Spinal cord (tissue), 10 donors: ENCODE data around the gene PPP1CA. TPM values are rescaled to one million over a fixed set of nuclear protein-coding genes. Genes with fewer than 3 reads are reported as not detected.
A peak's percentile ranks its signal among the peaks of the same experiment; 100 is the strongest.
"Not testable (repeated sequence)": the region's sequence is repeated elsewhere in the genome, so short reads cannot be mapped to it uniquely, and the experiment has no call there.

ENCODE experiments used
- DNase-seq, 6 donors: peaks; one replicate each; pipeline versions ENCODE4 v3.0.0 to v3.0.0-alpha.2; 2013 to 2015; ENCODE audit warnings: low spot score in 6 of 6, low read depth in 4 of 6
- H3K27ac ChIP-seq: one replicate; pipeline ENCODE4 v1.5.1; 2013; ENCODE audit warnings: low read depth, low read length, control low read depth
- H3K27me3 ChIP-seq: one replicate; pipeline ENCODE4 v1.6.1; 2013; ENCODE audit warnings: low read length; ENCODE audit not compliant: control insufficient read depth, insufficient read depth
- H3K36me3 ChIP-seq: one replicate; pipeline ENCODE4 v1.6.1; 2013; ENCODE audit warnings: low read length; ENCODE audit not compliant: control insufficient read depth, insufficient read depth
- H3K4me1 ChIP-seq: one replicate; pipeline ENCODE4 v1.6.1; 2013; ENCODE audit warnings: low read length; ENCODE audit not compliant: control insufficient read depth, insufficient read depth
- H3K4me3 ChIP-seq: one replicate; pipeline ENCODE4 v1.5.1; 2013; ENCODE audit warnings: low read depth, low read length, control low read depth
- H3K9me3 ChIP-seq: one replicate; pipeline ENCODE4 v1.6.1; 2013; ENCODE audit warnings: low read length; ENCODE audit not compliant: control insufficient read depth, insufficient read depth
- WGBS: methylation state at CpG from one replicate; pipeline ENCODE4 v1.1.5; 2013; ENCODE audit warnings: missing lambda C conversion rate; ENCODE audit not compliant: insufficient coverage; 5-methylcytosine and 5-hydroxymethylcytosine counted together
- polyA plus RNA-seq, 2 donors: library from polyadenylated mRNA; unstranded; fragments of 120-200 nt; gene quantifications; one replicate each; pipeline ENCODE4 v1.2.1, GENCODE V29; 2013; ENCODE audit not compliant: insufficient read length in 2 of 2
- total RNA-seq, 2 donors: library from RNA; depleted of rRNA in 1 of 2; stranded (reverse); fragments of 120-200 nt in 1 of 2; fragments of >200 nt in 1 of 2; gene quantifications; one replicate each; pipeline versions ENCODE4 v1.2.3 to v1.2.4, GENCODE V29; 2013 to 2014
- donor health status: healthy.

PPP1CA gene
- total and polyA plus RNA-seq, 4 donors = 81.2 to 130 (median 117) TPM

DNA sequence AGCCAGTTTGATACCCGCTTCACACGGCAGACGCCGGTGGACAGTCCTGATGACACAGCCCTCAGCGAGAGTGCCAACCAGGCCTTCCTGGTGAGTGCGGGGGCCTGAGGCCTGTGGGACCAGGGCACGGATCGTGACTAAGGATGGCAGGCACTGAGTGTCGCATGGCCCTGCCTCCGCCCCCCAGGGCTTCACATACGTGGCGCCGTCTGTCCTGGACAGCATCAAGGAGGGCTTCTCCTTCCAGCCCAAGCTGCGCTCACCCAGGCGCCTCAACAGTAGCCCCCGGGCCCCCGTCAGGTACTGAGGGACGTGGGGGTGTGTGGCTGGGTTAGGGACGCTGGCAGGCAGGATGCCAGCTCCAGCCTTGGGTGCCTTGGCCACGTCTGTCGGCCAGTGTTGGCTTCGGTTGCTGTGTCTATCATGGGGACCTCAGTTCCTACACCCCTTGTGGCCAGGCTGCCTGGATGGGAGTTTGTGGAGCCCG lies 32.8 kb upstream of the PPP1CA start:
- Histone ChIP-seq H3K27ac (no peak overlapping the region), H3K27me3 (no peaks in the 10 kb centered on the region), H3K4me3 (no peak overlapping the region), H3K4me1 (peaks cover 8% of the 10 kb centered on the region), H3K9me3 (no peaks in the 10 kb centered on the region), H3K36me3 (peaks cover 99% of the 10 kb centered on the region)
- no peak for DNase-seq
- 91% methylated on average over 22 of the region's 23 CpGs for WGBS

DNA sequence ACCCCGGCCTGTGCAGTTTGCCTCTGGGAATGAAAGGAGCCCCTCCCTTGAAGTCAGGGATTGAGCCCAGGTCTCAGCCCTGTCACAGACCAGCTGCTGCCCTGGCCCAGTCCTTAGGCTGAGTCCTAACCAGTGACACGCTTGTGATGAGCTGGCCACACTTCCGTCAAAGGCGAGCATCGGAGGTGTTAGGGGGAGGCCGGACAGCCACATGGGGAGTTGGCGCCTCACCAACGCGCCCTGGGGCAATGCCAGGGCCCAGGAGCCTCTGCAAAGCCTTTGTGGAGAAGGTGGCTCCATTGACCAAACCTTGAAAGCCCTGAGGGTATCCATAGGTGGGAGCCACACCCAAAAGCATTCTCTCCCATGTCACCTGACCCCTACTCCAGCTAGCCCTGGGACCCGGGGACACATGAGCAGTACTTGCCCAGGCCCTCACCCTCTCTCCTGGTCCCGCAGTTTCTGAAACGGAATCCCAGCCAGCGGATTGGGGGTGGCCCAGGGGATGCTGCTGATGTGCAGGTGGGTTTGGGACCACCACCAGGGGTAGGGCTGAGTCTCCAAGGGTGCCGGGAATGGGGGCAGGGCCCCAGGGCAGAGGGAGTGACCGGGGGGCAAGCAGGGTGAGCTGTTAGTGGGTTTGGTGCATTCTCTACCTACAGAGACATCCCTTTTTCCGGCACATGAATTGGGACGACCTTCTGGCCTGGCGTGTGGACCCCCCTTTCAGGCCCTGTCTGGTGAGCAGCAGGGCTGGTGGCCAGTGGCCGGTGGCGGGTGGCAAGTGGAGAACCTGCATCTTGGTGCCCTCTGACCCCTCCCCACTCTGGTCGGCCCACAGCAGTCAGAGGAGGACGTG lies 32.1 kb upstream of the PPP1CA start:
- no peak overlapping the region for H3K4me3 ChIP-seq
- H3K27me3 ChIP-seq = no peaks in the 10 kb centered on the region
- DNase-seq = no peak
- H3K36me3 ChIP-seq = peaks cover 97% of the 10 kb centered on the region
- no peaks in the 10 kb centered on the region for H3K9me3 ChIP-seq
- no peak overlapping the region for H3K27ac ChIP-seq
- 89% methylated on average over 16 of the region's 22 CpGs for WGBS
- H3K4me1 ChIP-seq = peaks cover 14% of the 10 kb centered on the region

DNA sequence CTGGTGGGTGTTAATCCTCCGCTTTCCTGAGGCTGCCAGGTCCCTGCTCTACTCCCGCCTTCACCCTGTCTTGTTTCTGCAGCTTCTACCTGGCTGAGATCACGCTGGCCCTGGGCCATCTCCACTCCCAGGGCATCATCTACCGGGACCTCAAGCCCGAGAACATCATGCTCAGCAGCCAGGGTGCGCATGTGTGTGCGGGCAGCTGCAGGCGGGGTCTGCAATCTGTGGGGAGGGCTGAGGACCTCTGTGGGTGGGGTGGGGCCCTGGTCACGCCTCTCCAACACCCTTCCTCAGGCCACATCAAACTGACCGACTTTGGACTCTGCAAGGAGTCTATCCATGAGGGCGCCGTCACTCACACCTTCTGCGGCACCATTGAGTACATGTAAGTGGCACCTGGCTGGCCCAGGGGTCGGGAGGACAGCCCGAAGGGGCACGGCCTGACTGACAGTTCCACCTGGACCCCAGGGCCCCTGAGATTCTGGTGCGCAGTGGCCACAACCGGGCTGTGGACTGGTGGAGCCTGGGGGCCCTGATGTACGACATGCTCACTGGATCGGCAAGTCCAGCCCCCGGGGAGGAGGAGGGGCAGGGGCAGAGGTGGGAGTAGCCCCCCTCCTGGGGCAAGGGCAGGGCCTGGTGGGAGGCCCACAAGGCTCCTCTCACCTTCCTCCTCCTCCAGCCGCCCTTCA lies 31.1 kb upstream of the PPP1CA start:
- Histone ChIP-seq H3K27me3 (no peaks in the 10 kb centered on the region), H3K9me3 (no peaks in the 10 kb centered on the region), H3K4me1 (peaks cover 19% of the 10 kb centered on the region), H3K4me3 (no peak overlapping the region), H3K27ac (no peak overlapping the region), H3K36me3 (peaks cover 88% of the 10 kb centered on the region)
- DNase-seq = no peak
- 88% methylated on average over 16 of the region's 22 CpGs for WGBS

DNA sequence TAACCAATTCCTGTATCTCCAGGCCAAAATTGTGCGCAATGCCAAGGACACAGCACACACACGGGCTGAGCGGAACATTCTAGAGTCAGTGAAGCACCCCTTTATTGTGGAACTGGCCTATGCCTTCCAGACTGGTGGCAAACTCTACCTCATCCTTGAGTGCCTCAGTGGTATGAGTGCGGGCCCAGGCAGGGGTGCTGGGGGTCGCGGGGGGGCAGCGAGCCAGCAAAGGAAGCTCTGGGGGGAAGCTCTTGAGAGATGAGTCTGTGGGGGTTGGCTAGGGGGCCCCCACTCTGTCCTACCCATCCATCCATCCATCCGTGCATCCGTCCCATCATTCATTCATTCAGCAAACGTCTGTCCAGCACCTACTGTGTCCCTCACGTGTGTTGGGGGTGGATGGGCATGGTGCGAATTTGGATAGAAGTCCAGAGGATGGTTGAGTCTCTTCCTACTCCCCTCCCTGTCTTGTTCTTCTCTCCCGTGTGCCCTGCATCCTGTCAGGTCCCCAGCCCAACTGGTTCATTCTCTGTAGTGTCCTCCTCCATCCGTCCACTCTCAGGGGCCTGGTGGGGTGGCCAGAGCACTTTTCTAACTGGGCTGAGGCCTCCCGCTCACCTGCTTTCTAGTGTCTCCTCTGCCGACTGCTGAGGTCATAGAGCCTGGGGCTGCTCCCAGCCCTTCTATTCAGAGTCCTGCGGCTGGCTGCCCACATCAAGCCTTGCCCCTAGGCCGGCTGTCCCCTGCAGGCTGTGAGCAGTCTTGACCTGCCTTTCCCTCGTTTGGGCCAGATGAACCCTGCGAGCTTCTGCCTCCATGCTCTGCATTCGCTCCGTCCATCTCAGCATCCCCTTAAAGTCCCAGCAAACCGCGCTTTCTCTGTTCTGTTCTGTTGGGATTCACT lies 29.9 kb upstream of the PPP1CA start:
- H3K36me3 ChIP-seq = peaks cover 77% of the 10 kb centered on the region
- H3K4me3 ChIP-seq = no peak overlapping the region
- H3K9me3 ChIP-seq = no peaks in the 10 kb centered on the region
- H3K27me3 ChIP-seq = no peaks in the 10 kb centered on the region
- peaks cover 26% of the 10 kb centered on the region for H3K4me1 ChIP-seq
- WGBS = 95% methylated on average over 14 of the region's 24 CpGs
- no peak overlapping the region for H3K27ac ChIP-seq
- no peak for DNase-seq

DNA sequence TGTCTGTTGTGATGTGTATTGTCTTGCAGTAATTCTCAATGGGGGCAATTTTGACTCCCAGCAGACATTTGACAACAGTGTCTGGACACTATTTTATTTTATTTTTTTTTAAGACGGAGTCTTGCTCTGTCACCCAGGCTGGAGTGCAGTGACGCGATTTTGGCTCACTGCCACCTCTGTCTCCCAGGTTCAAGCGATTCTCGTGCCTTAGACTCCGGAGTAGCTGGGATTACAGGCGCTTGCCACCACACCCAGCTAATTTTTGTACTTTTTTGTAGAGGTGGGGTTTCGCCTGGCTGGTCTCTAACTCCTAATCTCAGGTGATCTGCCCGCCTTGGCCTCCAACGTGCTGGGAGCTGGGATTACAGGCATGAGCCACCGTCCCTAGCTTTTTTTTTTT lies 28.1 kb upstream of the PPP1CA start:
- Histone ChIP-seq H3K4me3 (no peak overlapping the region), H3K4me1 (peaks cover 22% of the 10 kb centered on the region), H3K9me3 (no peaks in the 10 kb centered on the region), H3K36me3 (peaks cover 58% of the 10 kb centered on the region), H3K27ac (no peak overlapping the region), H3K27me3 (no peaks in the 10 kb centered on the region)
- no peak for DNase-seq
- 91% methylated on average over 4 of the region's 11 CpGs for WGBS

DNA sequence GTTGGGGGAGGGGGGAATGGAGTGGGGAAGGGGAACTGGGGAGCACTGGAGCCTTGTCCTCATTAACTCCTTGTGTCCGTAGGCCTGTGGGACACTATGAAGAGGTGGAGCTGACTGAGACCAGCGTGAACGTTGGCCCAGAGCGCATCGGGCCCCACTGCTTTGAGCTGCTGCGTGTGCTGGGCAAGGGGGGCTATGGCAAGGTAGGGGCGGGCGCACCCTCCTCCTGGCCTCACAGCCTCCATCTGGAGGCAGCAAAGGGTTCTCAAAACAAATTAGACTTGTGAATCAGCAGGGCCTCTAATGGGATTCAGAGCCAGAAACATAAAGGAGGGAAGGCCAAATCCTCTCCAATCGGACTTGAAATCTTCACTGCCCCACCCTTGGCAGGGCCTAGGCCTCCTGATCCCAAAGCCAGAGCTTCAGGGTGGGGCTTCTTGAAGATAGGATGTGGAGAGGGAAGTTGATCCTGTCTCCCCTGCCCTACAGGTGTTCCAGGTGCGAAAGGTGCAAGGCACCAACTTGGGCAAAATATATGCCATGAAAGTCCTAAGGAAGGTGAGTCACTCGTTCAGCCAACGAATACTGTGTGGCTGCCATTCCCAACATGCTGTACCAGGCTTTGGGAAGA lies 27.5 kb upstream of the PPP1CA start:
- peak overlapping the region; percentile 80 for H3K4me3 ChIP-seq
- H3K9me3 ChIP-seq = no peaks in the 10 kb centered on the region
- no peak overlapping the region for H3K27ac ChIP-seq
- DNase-seq = no peak
- H3K27me3 ChIP-seq = no peaks in the 10 kb centered on the region
- WGBS = 45% methylated on average over 9 of the region's 12 CpGs
- H3K4me1 ChIP-seq = peaks cover 22% of the 10 kb centered on the region
- H3K36me3 ChIP-seq = peaks cover 56% of the 10 kb centered on the region

DNA sequence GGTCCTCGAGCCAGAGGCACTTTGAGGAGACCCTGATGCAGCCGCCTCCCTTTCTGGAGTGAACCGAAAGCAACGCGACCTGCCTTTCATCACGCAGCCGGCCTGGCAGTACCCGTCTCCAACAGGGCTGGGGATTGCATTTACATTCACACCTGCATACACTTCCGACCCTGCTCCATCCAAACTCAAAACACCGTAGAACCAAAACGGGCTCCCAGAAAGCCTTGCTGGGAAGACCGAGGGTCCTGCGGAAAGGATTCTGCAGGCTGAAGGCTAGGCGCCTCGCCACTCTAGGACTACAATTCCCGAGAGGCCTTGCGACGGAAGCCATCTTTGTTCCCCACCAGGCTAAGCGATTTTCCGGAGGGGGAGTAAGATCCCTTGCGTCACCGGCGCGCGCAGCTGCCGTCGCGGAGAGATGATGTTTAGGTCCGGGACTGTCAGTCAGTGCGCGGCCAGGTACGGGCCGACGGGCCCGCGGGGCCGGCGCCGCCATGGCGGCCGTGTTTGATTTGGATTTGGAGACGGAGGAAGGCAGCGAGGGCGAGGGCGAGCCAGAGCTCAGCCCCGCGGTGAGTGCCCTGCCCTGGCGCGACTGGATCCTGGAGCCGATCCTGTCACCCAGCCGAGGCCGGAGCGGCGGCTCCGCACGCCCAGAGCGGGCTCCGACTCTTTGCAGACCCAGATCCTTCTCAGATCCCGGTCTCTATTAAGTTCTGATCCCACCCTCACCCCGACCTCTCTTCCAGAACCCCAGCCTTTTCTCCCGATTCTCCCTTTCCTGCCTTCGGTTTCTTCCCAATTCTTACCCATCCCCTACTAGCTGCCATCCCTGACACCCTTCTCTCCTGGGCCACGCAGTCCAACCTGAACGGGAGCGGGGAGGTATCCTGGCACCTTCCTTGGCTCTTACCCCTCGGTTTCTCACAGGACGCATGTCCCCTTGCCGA lies 26.7 kb upstream of the PPP1CA start, which contains the start of gene RPS6KB2:
TSS of gene RPS6KB2 (plus strand) at position 443 of the 950 bp plus-strand sequence. CDS start at position 495, 52 bp downstream.
- WGBS = under 1% methylated on average over 67 of the region's 68 CpGs
- peaks cover 56% of the 10 kb centered on the region for H3K36me3 ChIP-seq

DNA sequence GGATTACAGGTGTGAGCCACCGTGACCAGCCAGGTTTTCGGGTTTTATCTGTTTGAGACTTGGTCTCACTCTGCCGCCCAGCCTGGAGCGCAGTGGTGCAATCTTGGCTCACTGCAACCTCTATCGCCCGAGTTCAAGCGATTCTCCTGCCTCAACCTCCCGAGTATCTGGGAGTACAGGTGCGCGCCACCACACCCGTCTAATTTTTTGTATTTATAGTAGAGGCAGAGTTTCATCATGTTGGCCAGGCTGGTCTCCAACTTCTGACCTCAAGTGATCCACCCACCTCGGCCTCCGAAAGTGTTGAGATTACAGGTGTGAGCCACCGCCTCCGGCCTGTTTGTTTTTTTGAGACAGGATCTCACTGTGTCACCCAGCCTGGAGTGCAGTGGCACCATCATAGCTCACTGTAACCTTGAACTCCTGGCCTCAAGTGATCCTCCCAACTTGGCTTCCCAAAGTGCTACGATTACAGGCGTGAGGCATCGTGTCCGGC lies 25.8 kb upstream of the PPP1CA start:
- not testable (repeated sequence) for H3K27me3 ChIP-seq, H3K9me3 ChIP-seq, DNase-seq
- Histone ChIP-seq H3K27ac (peak overlapping the region; percentile 91), H3K4me1 (peaks cover 22% of the 10 kb centered on the region), H3K36me3 (peaks cover 48% of the 10 kb centered on the region), H3K4me3 (peak overlapping the region; percentile 80)
- WGBS = 92% methylated on average over 10 of the region's 19 CpGs

More for the DNA sequence above, 26.7 kb upstream of the PPP1CA start, which contains the start of gene RPS6KB2:
- Histone ChIP-seq H3K4me3 (peak within 1 kb of the TSS; percentile 80), H3K27me3 (no peaks in the 10 kb centered on the region), H3K4me1 (peaks cover 22% of the 10 kb centered on the region), H3K27ac (peak within 1 kb of the TSS; percentile 91), H3K9me3 (no peaks in the 10 kb centered on the region)
- DNase-seq = peak; percentile 97 to 99 (median 98)
